Fibroblast of skin of back (primary cell): Measurements from ENCODE around the gene CGB1.
"Not testable (repeated sequence)": the region's sequence is repeated elsewhere in the genome, so short reads cannot be mapped to it uniquely, and the experiment has no call there.

Experiments used
- DNase-seq: peaks from one replicate; pipeline ENCODE4 v3.0.0-alpha.2; 2013

Gene CGB1

GRCh38 chr19:49020931-49021895, 15.5 kb downstream of the CGB1 start:
- DNase-seq = peak; percentile 43

- DNase-seq = no peak
Observed at GRCh38 chr19:49020342-49020741, 16.4 kb downstream of the CGB1 start.

- peak; percentile 39 for DNase-seq
Observed at GRCh38 chr19:49019242-49019932, 17.3 kb downstream of the CGB1 start.

- not testable (repeated sequence) for DNase-seq
Observed at GRCh38 chr19:49018388-49019241, 18.1 kb downstream of the CGB1 start.

GRCh38 chr19:49017666-49018351, 18.9 kb downstream of the CGB1 start:
- peak; percentile 67 for DNase-seq

- DNase-seq = no peak
Observed at GRCh38 chr19:49017041-49017665, 19.5 kb downstream of the CGB1 start, which contains the start of gene LHB. Gene LHB (minus strand): TSS chr19:49017091. CDS start chr19:49017081, 10 bp downstream.

GRCh38 chr19:49016067-49016839, 20.4 kb downstream of the CGB1 start:
- no peak for DNase-seq

GRCh38 chr19:49014870-49015255, 21.8 kb downstream of the CGB1 start:
- DNase-seq = no peak

- DNase-seq = no peak
Observed at GRCh38 chr19:49014123-49014869, 22.4 kb downstream of the CGB1 start.

- DNase-seq = no peak
Observed at GRCh38 chr19:49011194-49011593, 25.5 kb downstream of the CGB1 start.

- DNase-seq = no peak
Observed at GRCh38 chr19:49010453-49010852, 26.2 kb downstream of the CGB1 start.

- DNase-seq = no peak
Observed at GRCh38 chr19:49009828-49010227, 26.9 kb downstream of the CGB1 start.

GRCh38 chr19:49006905-49007304, 29.8 kb downstream of the CGB1 start:
- DNase-seq = no peak

GRCh38 chr19:49004964-49005614, 31.6 kb downstream of the CGB1 start:
- no peak for DNase-seq

GRCh38 chr19:49004133-49004532, 32.6 kb downstream of the CGB1 start:
- no peak for DNase-seq

- peak; percentile 71 for DNase-seq
Observed at GRCh38 chr19:48999481-49000325, 37.0 kb downstream of the CGB1 start.

GRCh38 chr19:48997972-48998371, 38.7 kb downstream of the CGB1 start:
- DNase-seq = peak; percentile 69

- DNase-seq = no peak
Observed at GRCh38 chr19:48994035-48994386, 42.7 kb downstream of the CGB1 start.
